HCT116 (cell line): ENCODE data around the gene CARS1. TPM values are rescaled to one million over a fixed set of nuclear protein-coding genes. Genes with fewer than 3 reads are reported as not detected.

Experiments used
- ATAC-seq: fragments of 200-7000 bp; cut with Tn5 transposase; 2 replicates; pipeline ENCODE4 v1.9.1; 2020; ENCODE audit warnings: mild to moderate bottlenecking, moderate library complexity
- BruUV-seq: library from RNA; stranded (reverse); fragments of 400-500 nt; replicated peaks from 2 replicates; lab custom pipeline; 2021; lab: Mats Ljungman, UMichigan
- CTCF ChIA-PET: fragments of 300-600 bp; sonication (Branson Sonifier 250); formaldehyde crosslinking; loops from one replicate; lab custom pipeline; 2021; ENCODE audit warnings: antibody characterized with exemption; lab: Charles Lee
- POLR2A ChIA-PET: fragments of 300-600, 350-600 bp; sonication (Branson Sonifier 250); formaldehyde crosslinking; loops from one replicate; lab custom pipeline; 2021; ENCODE audit warnings: antibody characterized with exemption; lab: Charles Lee
- RAD21 ChIA-PET, 2 experiments: fragments of 300-600 bp; sonication (Branson Sonifier 250); formaldehyde crosslinking; loops; one replicate each; lab custom pipeline; 2023; ENCODE audit warnings: low total read pairs in 2 of 2; ENCODE audit not compliant: uncharacterized antibody in 2 of 2, unreplicated experiment in 2 of 2, low non-redundant PET in 1 of 2; lab: Charles Lee
- DNase-seq: peaks from one replicate; pipeline ENCODE4 v3.0.0-alpha.2; 2010; ENCODE audit warnings: low read depth, low spot score
- H2AFZ ChIP-seq: fragments of 200-600 bp; shearing (Covaris generic), sonication (generic); 2 replicates; pipeline ENCODE4 v1.6.1; 2017; ENCODE audit warnings: low read depth, mixed run types, mixed read lengths, antibody characterized with exemption, low read length; ENCODE audit not compliant: poor library complexity, severe bottlenecking
- H3K27ac ChIP-seq: 2 replicates; pipeline ENCODE4 v1.5.1; 2012; ENCODE audit warnings: low read depth, low read length
- H3K27me3 ChIP-seq: fragments of 200-600 bp; sonication (generic); 2 replicates; pipeline ENCODE4 v1.6.1; 2016; ENCODE audit warnings: mixed run types, low read length, mixed read lengths; ENCODE audit not compliant: insufficient read depth
- H3K36me3 ChIP-seq, 2 experiments: fragments of 200-500 bp in 1 of 2; fragments of 200-600 bp in 1 of 2; sonication (Bioruptor generic) in 1 of 2; sonication (generic) in 1 of 2; 2 replicates each; pipeline versions ENCODE4 v1.5.1 to v1.6.1; 2014 to 2016; ENCODE audit warnings: low read length in 2 of 2, inconsistent platforms in 1 of 2, mixed read lengths in 1 of 2, mixed run types in 1 of 2; ENCODE audit not compliant: insufficient read depth in 2 of 2, control insufficient read depth in 1 of 2
- H3K4me1 ChIP-seq, 2 experiments: fragments of 200-600 bp in 1 of 2; sonication (generic) in 1 of 2; 2 replicates each; pipeline versions ENCODE4 v1.5.1 to v1.6.1; 2012 to 2017; ENCODE audit warnings: low read length in 2 of 2, inconsistent platforms in 1 of 2, mild to moderate bottlenecking in 1 of 2, mixed read lengths in 1 of 2, mixed run types in 1 of 2, moderate library complexity in 1 of 2; ENCODE audit not compliant: insufficient read depth in 2 of 2, control insufficient read depth in 1 of 2
- H3K4me2 ChIP-seq: fragments of 200-600 bp; sonication (generic); 2 replicates; pipeline ENCODE4 v1.6.1; 2017; ENCODE audit warnings: mixed run types, low read length, mixed read lengths
- H3K4me3 ChIP-seq, 2 experiments: fragments of 200-600 bp in 1 of 2; sonication (generic) in 1 of 2; replicated peaks in 1 of 2; 2 replicates each; pipeline ENCODE4 v1.5.1; 2011 to 2016; ENCODE audit warnings: low read length in 2 of 2, control low read depth in 1 of 2, low read depth in 1 of 2, mild to moderate bottlenecking in 1 of 2, mixed read lengths in 1 of 2, mixed run types in 1 of 2
- H3K79me2 ChIP-seq: fragments of 200-600 bp; sonication (generic); 2 replicates; pipeline ENCODE4 v1.6.1; 2017; ENCODE audit warnings: mild to moderate bottlenecking, mixed run types, low read length, moderate library complexity, mixed read lengths; ENCODE audit not compliant: insufficient read depth
- H3K9ac ChIP-seq: fragments of 200-600 bp; sonication (generic); 2 replicates; pipeline ENCODE4 v1.6.1; 2016; ENCODE audit warnings: low read length, mixed read lengths
- H3K9me2 ChIP-seq: fragments of 200-600 bp; sonication (generic), shearing (Covaris generic); 2 replicates; pipeline ENCODE4 v1.6.1; 2017; ENCODE audit warnings: mixed run types, mild to moderate bottlenecking, moderate library complexity; ENCODE audit not compliant: insufficient read depth
- H3K9me3 ChIP-seq, 2 experiments: fragments of 200-500 bp in 1 of 2; fragments of 200-600 bp in 1 of 2; sonication (Bioruptor generic) in 1 of 2; sonication (generic) in 1 of 2; 2 replicates each; pipeline ENCODE4 v1.6.1; 2014 to 2017; ENCODE audit warnings: low read length in 2 of 2, mixed read lengths in 2 of 2, inconsistent platforms in 1 of 2, low read depth in 1 of 2, mild to moderate bottlenecking in 1 of 2, mixed run types in 1 of 2, moderate library complexity in 1 of 2; ENCODE audit not compliant: control insufficient read depth in 1 of 2, insufficient read depth in 1 of 2
- H4K20me1 ChIP-seq: fragments of 200-600 bp; sonication (generic), shearing (Covaris generic); 2 replicates; pipeline ENCODE4 v1.6.1; 2017; ENCODE audit warnings: mixed run types, mild to moderate bottlenecking, moderate library complexity; ENCODE audit not compliant: insufficient read depth
- ATF3 ChIP-seq: IDR thresholded peaks from 2 replicates; pipeline ENCODE4 v1.6.1; 2012
- ELF1 ChIP-seq: IDR thresholded peaks from 2 replicates; pipeline ENCODE4 v1.6.1; 2012; ENCODE audit warnings: low read depth, borderline replicate concordance
- EZH2 ChIP-seq: fragments of 200-600 bp; sonication (generic); IDR thresholded peaks from 2 replicates; pipeline ENCODE4 v1.6.1; 2017; ENCODE audit warnings: antibody characterized with exemption, mixed run types
- EZH2phosphoT487 ChIP-seq: fragments of 200-600 bp; IDR thresholded peaks from 2 replicates; pipeline ENCODE4 v1.6.1; 2018; ENCODE audit warnings: antibody characterized with exemption, borderline replicate concordance
- MAX ChIP-seq: IDR thresholded peaks from 2 replicates; pipeline ENCODE4 v1.6.1; 2012
- POLR2A ChIP-seq: IDR thresholded peaks from 2 replicates; pipeline ENCODE4 v1.7.0; 2011; ENCODE audit warnings: borderline replicate concordance; ENCODE audit not compliant: insufficient read depth, insufficient read length; ENCODE audit errors: extremely low read depth
- REST ChIP-seq: IDR thresholded peaks from 2 replicates; pipeline ENCODE4 v1.6.1; 2012; ENCODE audit warnings: low read depth
- SP1 ChIP-seq: IDR thresholded peaks from 2 replicates; pipeline ENCODE4 v1.6.1; 2012; ENCODE audit warnings: low read depth
- TCF7L2 ChIP-seq: IDR thresholded peaks from 2 replicates; pipeline ENCODE4 v1.7.0; 2011; ENCODE audit warnings: borderline replicate concordance, inconsistent platforms; ENCODE audit not compliant: insufficient read depth, insufficient read length; ENCODE audit errors: extremely low read depth
- intact Hi-C: fragments of 100-400 bp; cut with micrococcal nuclease; formaldehyde crosslinking; loops from 2 replicates; pipeline ENCODE4 v1.10.0; 2022
- total RNA-seq: library from RNA; stranded (reverse); gene quantifications from one replicate; pipeline ENCODE4 v1.2.1, GENCODE V29; 2021; ENCODE audit not compliant: unreplicated experiment

The CARS1 gene
- total RNA-seq, 1 experiment from 2014 or later, result 124 TPM

- ATAC-seq (no peak), DNase-seq (no peak)
- ChIA-PET POLR2A (no interaction called here), CTCF (no interaction called here), RAD21 (no interaction called here)
- no peaks in the 10 kb centered on the region for H3K79me2 ChIP-seq
- intact Hi-C loops, result no loop called here
- no peak overlapping the region for H2AFZ ChIP-seq
- H3K9me3 ChIP-seq, result no peaks in the 10 kb centered on the region
- H3K4me2 ChIP-seq, result no peak overlapping the region
- no peaks in the 10 kb centered on the region for H3K4me1 ChIP-seq
- no peak overlapping the region for H3K27ac ChIP-seq
- BruUV-seq, result no TSS peak
- TF ChIP-seq TCF7L2 (no peak), ELF1 (no peak), REST (no peak), ATF3 (no peak), EZH2phosphoT487 (no peak), SP1 (no peak), EZH2 (no peak), MAX (no peak), POLR2A (no peak)
- H3K27me3 ChIP-seq, result no peaks in the 10 kb centered on the region
- no peak overlapping the region for H3K4me3 ChIP-seq
- H3K9ac ChIP-seq, result no peak overlapping the region
- H3K36me3 ChIP-seq, result peaks cover 17 to 40% of the 10 kb centered on the region in 2 experiments; a peak in 3 of 4 replicates
- no peaks in the 10 kb centered on the region for H4K20me1 ChIP-seq
- H3K9me2 ChIP-seq, result no peaks in the 10 kb centered on the region
Measured at GRCh38 chr11:3004481-3004880, 52.7 kb downstream of the CARS1 start.
